OCI-LY1 (cell line): ENCODE measurements around the gene LRRC8D.

Experiments
- H2AFZ ChIP-seq: fragments of 200-600 bp; sonication (generic), shearing (Covaris generic); 2 replicates; pipeline ENCODE4 v1.6.0; 2014; ENCODE audit warnings: antibody characterized with exemption, mild to moderate bottlenecking, low read length
- H3F3A ChIP-seq: fragments of 200-600 bp; sonication (generic), shearing (Covaris generic); 2 replicates; pipeline ENCODE4 v1.6.0; 2014; ENCODE audit warnings: mild to moderate bottlenecking, antibody characterized with exemption, low read length, moderate library complexity; ENCODE audit not compliant: insufficient read depth
- H3K27ac ChIP-seq: fragments of 200-600 bp; sonication (generic); 2 replicates; pipeline ENCODE4 v1.5.1; 2014; ENCODE audit warnings: low read length, mixed run types, mild to moderate bottlenecking, low read depth; ENCODE audit not compliant: poor library complexity, severe bottlenecking
- H3K27me3 ChIP-seq: fragments of 200-600 bp; sonication (generic); 2 replicates; pipeline ENCODE4 v1.6.0; 2014; ENCODE audit warnings: antibody characterized with exemption, mild to moderate bottlenecking, low read length, moderate library complexity; ENCODE audit not compliant: insufficient read depth
- H3K36me3 ChIP-seq: fragments of 200-600 bp; sonication (generic); 2 replicates; pipeline ENCODE4 v1.6.1; 2014; ENCODE audit warnings: mild to moderate bottlenecking, antibody characterized with exemption, low read length, moderate library complexity, mixed read lengths; ENCODE audit not compliant: insufficient read depth
- H3K4me1 ChIP-seq: fragments of 200-600 bp; sonication (generic); 2 replicates; pipeline ENCODE4 v1.5.1; 2014; ENCODE audit warnings: mild to moderate bottlenecking, low read length, moderate library complexity; ENCODE audit not compliant: insufficient read depth, severe bottlenecking
- H3K4me2 ChIP-seq: fragments of 200-600 bp; sonication (generic), shearing (Covaris generic); 2 replicates; pipeline ENCODE4 v1.6.1; 2014; ENCODE audit warnings: low read length
- H3K4me3 ChIP-seq: fragments of 200-600 bp; sonication (generic); 2 replicates; pipeline ENCODE4 v1.5.1; 2014; ENCODE audit warnings: low read length, low read depth, mild to moderate bottlenecking, mixed read lengths; ENCODE audit not compliant: poor library complexity, severe bottlenecking
- H3K79me2 ChIP-seq: fragments of 200-600 bp; shearing (Covaris generic); 2 replicates; pipeline ENCODE4 v1.6.1; 2016; ENCODE audit warnings: mixed run types, low read length, mixed read lengths; ENCODE audit not compliant: insufficient read depth
- H3K9ac ChIP-seq: fragments of 200-600 bp; sonication (generic), shearing (Covaris generic); 2 replicates; pipeline ENCODE4 v1.6.1; 2014; ENCODE audit warnings: mild to moderate bottlenecking, low read length, mixed read lengths
- H3K9me2 ChIP-seq: fragments of 200-600 bp; sonication (generic), shearing (Covaris generic); 2 replicates; pipeline ENCODE4 v1.6.1; 2014; ENCODE audit warnings: low read depth, mild to moderate bottlenecking, low read length, mixed read lengths
- H3K9me3 ChIP-seq: fragments of 200-600 bp; shearing (Covaris generic); 2 replicates; pipeline ENCODE4 v1.6.1; 2014; ENCODE audit warnings: low read length, mixed read lengths
- H4K20me1 ChIP-seq: fragments of 200-600 bp; sonication (generic), shearing (Covaris generic); 2 replicates; pipeline ENCODE4 v1.6.0; 2016; ENCODE audit warnings: mild to moderate bottlenecking, low read length; ENCODE audit not compliant: insufficient read depth
- EZH2 ChIP-seq: fragments of 200-600 bp; sonication (generic), shearing (Covaris generic); IDR thresholded peaks from 2 replicates; pipeline ENCODE4 v1.8.0; 2017; ENCODE audit warnings: borderline replicate concordance, mixed run types, mild to moderate bottlenecking, antibody characterized with exemption, low read length, moderate library complexity, mixed read lengths
- TF ChIP-seq, protein P1 (sequence below): fragments of 200-600 bp; sonication (generic), shearing (Covaris generic); IDR thresholded peaks from 2 replicates; pipeline ENCODE4 v1.5.1; 2017; ENCODE audit warnings: mild to moderate bottlenecking, antibody characterized with exemption, low read length, moderate library complexity, mixed read lengths

Gene LRRC8D

DNA sequence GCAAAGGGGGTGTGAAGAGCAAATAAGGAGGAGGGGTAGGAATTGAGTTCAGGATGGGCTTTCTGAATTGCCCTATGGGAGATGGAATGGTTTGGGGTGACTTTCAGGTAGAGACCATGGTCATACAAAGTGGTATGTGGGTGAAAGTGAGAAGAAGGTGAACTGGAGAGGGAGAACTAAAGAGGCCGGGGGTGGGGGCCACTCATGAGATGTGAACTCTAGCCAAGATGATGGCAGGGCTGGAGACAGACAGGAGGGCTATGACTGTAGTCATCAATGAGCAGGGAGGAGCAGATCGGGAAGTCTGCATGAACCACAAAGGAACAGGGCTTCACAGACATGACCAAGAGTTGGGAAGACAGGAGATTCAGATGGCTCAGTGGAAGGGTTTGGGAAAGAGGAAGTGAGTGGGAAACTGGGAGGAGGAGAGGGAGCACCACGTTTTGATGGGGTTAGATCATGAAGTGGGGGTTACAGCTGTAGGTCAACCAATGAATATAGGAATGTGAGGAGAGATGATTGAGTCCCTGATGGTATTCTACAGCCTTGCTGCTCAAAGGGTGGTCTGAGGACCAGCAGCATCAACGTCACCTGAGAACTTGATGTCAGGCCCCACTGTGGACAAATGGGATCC, 20.7 kb upstream of the LRRC8D start:
- H3K27ac ChIP-seq, result no peak overlapping the region
- H3K9ac ChIP-seq, result no peak overlapping the region
- H4K20me1 ChIP-seq, result no peaks in the 10 kb centered on the region
- H3K4me1 ChIP-seq, result no peaks in the 10 kb centered on the region
- no peaks in the 10 kb centered on the region for H3K9me3 ChIP-seq
- H3K4me3 ChIP-seq, result no peak overlapping the region
- H3F3A ChIP-seq, result no peaks in the 10 kb centered on the region
- TF ChIP-seq EZH2, result no peak
- TF ChIP-seq, protein P1, sequence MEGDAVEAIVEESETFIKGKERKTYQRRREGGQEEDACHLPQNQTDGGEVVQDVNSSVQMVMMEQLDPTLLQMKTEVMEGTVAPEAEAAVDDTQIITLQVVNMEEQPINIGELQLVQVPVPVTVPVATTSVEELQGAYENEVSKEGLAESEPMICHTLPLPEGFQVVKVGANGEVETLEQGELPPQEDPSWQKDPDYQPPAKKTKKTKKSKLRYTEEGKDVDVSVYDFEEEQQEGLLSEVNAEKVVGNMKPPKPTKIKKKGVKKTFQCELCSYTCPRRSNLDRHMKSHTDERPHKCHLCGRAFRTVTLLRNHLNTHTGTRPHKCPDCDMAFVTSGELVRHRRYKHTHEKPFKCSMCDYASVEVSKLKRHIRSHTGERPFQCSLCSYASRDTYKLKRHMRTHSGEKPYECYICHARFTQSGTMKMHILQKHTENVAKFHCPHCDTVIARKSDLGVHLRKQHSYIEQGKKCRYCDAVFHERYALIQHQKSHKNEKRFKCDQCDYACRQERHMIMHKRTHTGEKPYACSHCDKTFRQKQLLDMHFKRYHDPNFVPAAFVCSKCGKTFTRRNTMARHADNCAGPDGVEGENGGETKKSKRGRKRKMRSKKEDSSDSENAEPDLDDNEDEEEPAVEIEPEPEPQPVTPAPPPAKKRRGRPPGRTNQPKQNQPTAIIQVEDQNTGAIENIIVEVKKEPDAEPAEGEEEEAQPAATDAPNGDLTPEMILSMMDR, result no peak
- no peaks in the 10 kb centered on the region for H3K79me2 ChIP-seq
- H3K36me3 ChIP-seq, result no peaks in the 10 kb centered on the region
- no peak overlapping the region for H2AFZ ChIP-seq
- no peak overlapping the region for H3K4me2 ChIP-seq
- no peaks in the 10 kb centered on the region for H3K27me3 ChIP-seq
- no peaks in the 10 kb centered on the region for H3K9me2 ChIP-seq

DNA sequence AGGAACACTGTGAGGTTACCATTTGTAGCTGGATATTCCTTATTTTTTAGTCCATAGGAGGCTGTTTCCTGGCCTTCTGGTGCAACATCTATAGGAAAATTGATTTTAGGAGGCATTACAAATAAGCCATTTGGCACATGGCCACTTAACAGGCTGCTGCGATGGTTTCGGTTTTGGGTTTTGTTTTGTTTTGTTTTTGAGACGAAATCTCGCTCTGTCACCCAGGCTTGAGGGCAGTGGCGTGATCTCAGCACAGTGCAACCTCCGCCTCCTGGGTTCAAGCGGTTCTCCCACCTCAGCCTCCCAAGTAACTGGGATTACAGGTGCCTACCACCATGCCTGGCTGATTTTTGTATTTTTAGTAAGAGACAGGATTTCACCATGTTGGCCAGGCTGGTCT, 20.1 kb upstream of the LRRC8D start:
- H3K9me3 ChIP-seq, result no peaks in the 10 kb centered on the region
- no peaks in the 10 kb centered on the region for H3K36me3 ChIP-seq
- no peaks in the 10 kb centered on the region for H3K79me2 ChIP-seq
- no peak overlapping the region for H2AFZ ChIP-seq
- H3K4me1 ChIP-seq, result no peaks in the 10 kb centered on the region
- no peak overlapping the region for H3K27ac ChIP-seq
- no peak overlapping the region for H3K4me2 ChIP-seq
- no peaks in the 10 kb centered on the region for H3K9me2 ChIP-seq
- H3F3A ChIP-seq, result no peaks in the 10 kb centered on the region
- no peak overlapping the region for H3K9ac ChIP-seq
- no peaks in the 10 kb centered on the region for H3K27me3 ChIP-seq
- no peak overlapping the region for H3K4me3 ChIP-seq
- no peak for TF ChIP-seq EZH2
- TF ChIP-seq, protein P1, result no peak
- H4K20me1 ChIP-seq, result no peaks in the 10 kb centered on the region

DNA sequence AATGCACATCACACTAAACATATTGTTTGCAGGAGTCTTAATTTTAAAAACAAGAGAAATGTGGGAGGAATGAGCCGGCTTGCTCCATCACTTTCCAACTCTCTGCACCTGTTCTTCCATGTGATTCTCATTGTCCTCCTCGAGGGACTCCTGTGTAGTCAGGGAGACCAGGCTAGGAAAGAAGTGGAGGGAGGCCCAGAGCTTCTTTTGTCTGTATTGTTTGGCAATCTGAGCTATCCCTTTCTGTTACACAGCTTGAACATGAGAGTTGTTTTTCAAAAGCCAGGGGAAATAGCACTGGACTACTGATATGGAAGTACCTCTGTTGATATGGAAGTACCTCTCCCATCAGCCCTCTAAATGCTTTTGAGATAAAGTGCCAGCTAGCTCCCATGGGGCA, 18.8 kb upstream of the LRRC8D start:
- H3K4me3 ChIP-seq, result no peak overlapping the region
- no peak overlapping the region for H3K27ac ChIP-seq
- H3K9me2 ChIP-seq, result no peaks in the 10 kb centered on the region
- no peak overlapping the region for H3K4me2 ChIP-seq
- no peaks in the 10 kb centered on the region for H3K79me2 ChIP-seq
- no peak overlapping the region for H2AFZ ChIP-seq
- H3K36me3 ChIP-seq, result no peaks in the 10 kb centered on the region
- H3K9me3 ChIP-seq, result no peaks in the 10 kb centered on the region
- H4K20me1 ChIP-seq, result no peaks in the 10 kb centered on the region
- H3K9ac ChIP-seq, result no peak overlapping the region
- TF ChIP-seq, protein P1, result no peak
- TF ChIP-seq EZH2, result no peak
- no peaks in the 10 kb centered on the region for H3F3A ChIP-seq
- H3K4me1 ChIP-seq, result no peaks in the 10 kb centered on the region
- H3K27me3 ChIP-seq, result no peaks in the 10 kb centered on the region
